Measurements from ENCODE around the gene THAP4.

Gene THAP4

GRCh38 chr2:241636182-241637017 is 558 bp downstream of the THAP4 start:
- peak; percentile 18 for DNase-seq

GRCh38 chr2:241635756-241636155 is 1.2 kb downstream of the THAP4 start:
- DNase-seq: no peak

DNA sequence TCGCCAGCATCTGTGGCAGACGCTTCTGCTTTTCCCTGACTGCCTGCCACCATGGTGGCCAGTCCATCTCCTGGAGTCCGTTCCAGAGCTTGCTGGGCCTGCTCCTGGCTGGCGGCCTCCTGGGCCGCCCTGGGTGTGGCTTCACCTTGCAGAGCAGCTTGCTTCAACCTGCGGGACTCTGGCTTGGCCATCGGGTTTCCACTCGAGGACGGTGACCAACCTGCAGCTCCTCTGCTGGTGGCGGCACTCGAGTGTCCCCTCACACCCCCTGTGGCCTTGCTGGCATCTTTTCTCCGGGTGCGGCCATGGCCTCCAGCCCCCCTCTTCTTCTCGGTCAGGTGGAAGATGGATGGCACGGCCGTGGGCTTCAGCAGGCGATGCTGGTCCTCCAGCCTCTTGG is 3.4 kb downstream of the THAP4 start:
- DNase-seq: no peak

- DNase-seq: no peak
Observed at GRCh38 chr2:241632478-241633325, 4.3 kb downstream of the THAP4 start.

DNA sequence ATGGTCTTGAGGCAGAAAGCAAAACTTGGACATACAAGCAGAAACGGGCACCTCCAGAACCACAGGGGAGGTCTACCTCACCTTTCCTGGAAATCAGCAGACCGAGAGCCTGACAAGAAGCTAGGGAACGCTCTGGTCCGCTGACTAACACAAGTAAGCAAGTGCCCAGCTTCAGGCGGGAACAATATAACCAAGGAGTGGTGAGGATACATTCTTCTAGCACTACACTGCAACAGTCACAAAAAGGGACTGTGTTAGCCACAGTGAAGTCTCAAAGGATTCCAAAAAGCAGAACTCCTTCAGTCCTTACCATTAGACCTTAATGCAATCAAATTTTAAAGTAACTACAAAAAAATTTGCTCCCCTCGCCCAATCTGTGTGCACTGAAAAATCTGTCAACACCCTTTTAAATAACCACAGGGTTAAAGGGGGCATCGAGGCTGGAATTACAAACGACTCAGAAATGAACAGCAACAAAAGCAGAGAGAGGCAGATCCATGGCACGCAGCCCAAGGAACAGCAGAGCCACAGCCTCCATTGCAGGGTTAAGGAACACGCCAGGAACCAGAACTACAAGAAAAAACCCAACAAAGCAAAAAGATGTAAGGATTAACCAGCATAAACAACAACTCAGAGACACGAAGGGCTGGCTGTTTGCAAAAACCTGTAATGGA is 7.1 kb downstream of the THAP4 start:
- DNase-seq: no peak

DNA sequence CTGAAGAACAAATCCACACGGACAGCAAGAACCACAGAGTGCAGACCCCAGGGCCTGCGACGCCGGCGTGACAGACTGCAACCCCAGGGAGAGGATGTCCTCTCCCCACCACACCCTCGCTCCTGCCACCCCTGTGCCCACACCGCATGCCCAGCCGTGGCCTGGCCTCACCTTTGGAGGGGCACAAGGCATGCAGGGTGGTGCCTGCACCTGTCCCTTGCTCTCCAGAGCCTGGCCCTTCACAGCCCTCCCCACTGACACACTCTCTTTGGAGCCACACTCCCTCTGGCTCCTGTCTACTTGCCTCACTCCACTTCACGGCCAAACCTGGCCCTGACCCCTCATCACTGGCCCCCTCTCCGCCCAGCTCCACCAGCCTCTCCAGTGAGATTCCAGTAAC is 9.3 kb downstream of the THAP4 start:
- no peak for DNase-seq

- no peak for DNase-seq
Observed at GRCh38 chr2:241620419-241620769, 16.6 kb downstream of the THAP4 start.

- DNase-seq: no peak
Observed at GRCh38 chr2:241619597-241620418, 17.1 kb downstream of the THAP4 start.

- no peak for DNase-seq
Observed at GRCh38 chr2:241618829-241619228, 18.1 kb downstream of the THAP4 start.

DNA sequence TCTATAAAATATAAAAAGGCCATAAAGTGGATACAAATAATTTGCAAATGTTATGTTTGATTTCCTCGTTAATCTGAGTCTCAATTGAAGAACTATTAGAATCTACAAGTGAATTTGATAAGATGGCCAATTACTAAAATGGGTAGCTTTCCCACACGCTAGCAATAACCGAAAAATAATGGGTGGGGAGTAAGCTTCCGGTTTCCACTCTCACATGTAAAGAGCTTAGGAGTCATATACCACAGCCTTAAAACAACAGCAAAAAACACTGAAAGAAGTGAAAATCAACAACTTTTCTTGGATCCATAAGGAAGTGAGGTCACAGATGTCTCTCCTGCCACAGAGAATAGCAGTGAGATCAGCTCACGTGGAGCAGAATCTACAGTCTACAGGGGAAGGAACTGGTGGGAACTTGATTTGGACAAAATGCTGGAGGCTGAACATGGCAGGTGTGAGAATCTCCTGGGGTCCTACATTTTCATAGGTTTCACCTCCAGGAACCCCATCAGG is 18.6 kb downstream of the THAP4 start:
- no peak for DNase-seq

DNA sequence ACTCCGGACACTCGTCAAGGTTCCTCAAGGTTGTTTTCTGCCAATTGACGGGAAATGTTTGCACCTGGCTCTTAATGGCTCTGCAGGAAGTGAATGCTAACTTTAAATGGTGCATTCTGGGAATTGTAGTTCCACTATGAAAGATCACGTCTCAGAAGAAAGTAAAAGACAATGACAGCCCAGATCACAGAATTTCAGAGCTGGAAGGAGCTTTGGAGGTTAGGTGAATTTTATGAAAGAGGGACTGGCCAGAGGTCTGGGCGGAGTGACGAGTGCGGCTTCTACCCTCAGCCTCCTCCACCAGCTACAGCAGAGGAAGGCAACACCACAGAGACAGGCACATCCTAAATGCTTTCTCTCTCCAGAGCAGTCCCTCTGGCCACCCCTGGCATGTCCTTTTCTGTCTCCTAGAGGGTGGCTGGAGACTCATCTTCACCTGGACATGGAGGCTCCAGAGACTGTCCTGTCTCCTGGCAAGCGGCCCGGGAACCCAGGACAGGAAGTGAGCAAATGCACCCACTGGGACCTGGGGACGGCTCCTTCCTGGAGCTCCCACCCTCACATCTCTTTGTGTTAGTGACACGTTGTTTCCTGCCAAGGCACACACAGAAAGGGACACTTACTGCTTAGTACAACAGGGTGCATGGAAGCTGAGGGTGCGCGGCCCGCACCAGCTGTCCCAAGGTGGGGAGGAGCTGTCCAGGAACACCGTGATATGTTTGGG is 19.4 kb downstream of the THAP4 start:
- peak; percentile 10 for DNase-seq

- DNase-seq: no peak
Observed at GRCh38 chr2:241616168-241617125, 20.5 kb downstream of the THAP4 start.

DNA sequence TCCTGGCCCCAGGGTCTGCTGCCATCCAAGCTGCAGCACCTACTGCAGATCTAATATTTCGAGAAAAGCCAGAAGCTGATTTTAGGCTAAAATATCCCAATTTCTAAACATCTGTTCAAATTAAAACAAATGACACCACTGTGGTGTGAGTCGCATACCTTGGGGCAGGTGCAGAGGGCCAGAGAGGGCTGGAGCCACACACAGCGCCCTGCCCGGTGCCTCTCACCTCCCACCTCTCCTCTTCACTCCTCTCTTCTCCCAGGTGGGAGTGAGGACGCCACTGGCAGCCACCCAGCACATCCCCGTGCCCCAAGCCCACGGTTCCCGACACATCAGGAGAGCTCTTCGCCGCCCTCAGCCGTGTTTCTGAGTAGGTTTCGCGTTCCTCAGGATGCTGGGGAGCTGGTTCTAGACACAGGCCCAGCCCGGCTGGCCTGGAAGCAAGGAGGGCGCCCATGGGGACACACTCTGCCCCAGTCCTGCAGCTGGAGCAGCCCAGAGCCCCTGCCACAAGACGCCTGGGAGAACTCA is 21.4 kb downstream of the THAP4 start:
- DNase-seq: no peak

GRCh38 chr2:241615041-241615440 is 21.9 kb downstream of the THAP4 start:
- no peak for DNase-seq

DNA sequence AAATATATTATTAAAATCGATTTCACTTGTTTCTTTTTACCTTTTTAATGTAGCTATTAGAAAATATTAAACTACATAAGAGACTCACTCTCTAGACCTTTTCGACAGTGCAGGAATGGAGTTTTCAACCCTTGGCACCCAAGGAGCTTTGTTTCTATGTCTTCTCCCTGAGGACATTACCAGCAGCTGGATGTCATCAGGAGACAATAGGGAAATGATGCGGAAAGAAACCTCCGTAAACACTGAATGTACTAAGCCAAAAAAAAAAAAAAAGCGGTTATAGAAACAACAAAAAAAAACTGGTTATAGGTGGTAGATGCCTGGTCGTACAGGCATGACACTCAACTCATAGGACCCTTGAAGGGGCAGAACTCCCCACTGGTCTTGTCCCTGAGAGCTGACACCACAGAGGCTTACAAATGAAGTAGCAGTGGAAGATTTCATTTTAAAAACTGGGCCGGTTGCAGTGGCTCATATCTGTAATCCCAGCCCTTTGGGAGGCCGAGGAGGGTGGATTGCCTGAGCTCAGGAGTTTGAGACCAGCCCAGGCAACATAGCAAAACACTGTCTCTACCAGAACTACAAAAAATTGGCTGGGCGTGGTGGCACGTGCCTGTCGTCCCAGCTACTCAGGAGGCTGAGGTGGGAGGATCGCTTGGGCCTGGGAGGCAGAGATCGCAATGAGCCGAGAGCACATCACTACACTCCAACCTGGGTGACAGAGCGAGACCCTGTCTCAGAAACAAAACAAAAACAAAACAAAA is 23.8 kb downstream of the THAP4 start:
- DNase-seq: no peak

GRCh38 chr2:241612156-241613016 is 24.6 kb downstream of the THAP4 start:
- no peak for DNase-seq

DNA sequence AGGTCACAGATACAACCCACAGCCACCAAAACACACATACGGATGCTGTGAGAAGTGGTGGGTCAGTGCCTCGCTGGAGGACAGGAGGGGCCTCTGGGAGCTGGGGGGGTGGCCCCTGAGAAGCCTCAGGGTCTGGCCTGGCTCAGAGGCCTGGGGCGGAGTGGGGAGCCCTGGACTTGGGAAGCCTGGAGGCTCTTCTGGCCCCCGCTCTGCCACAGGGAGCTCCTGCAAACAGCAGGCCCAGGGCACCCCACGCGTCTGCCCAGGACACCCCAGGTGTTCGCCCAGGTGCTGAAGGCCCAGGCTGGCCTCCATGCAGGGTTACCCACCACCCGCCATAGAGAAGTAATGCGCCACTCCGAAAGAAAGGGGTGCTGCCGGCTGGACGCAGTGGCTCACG is 25.9 kb downstream of the THAP4 start:
- no peak for DNase-seq
